ENCODE measurements around the gene ZNF462. TPM values are rescaled to one million over a fixed set of nuclear protein-coding genes. Genes with fewer than 3 reads are reported as not detected.
A peak's percentile ranks its signal among the peaks of the same experiment; 100 is the strongest.

Gene ZNF462
- total RNA-seq, 1 experiment from 2014 or later = 34.5 TPM

- no TSS peak for BruUV-seq (replicated peaks)
- POLR2A ChIA-PET = no interaction called here
- Mint-ChIP-seq H3K36me3 (ENCODE audit: insufficient read depth, unreplicated experiment) (no peaks in the 10 kb centered on the region), H3K27ac (ENCODE audit: unreplicated experiment) (no peak overlapping the region), H3K9me3 (ENCODE audit: unreplicated experiment) (no peaks in the 10 kb centered on the region), H3K4me3 (ENCODE audit: unreplicated experiment) (no peak overlapping the region), H3K27me3 (ENCODE audit: insufficient read depth, unreplicated experiment) (peaks cover 4% of the 10 kb centered on the region), H3K4me1 (ENCODE audit: low read depth, unreplicated experiment) (peaks cover 7% of the 10 kb centered on the region)
- Histone ChIP-seq H3K27me3 (replicated peaks; ENCODE audit: control insufficient read depth, insufficient read depth, low read length) (no peaks in the 10 kb centered on the region; the same call in 1 of the 2 replicates), H3K4me3 (ENCODE audit: low read depth, low read length) (no peak overlapping the region), H3K36me3 (ENCODE audit: control insufficient read depth, insufficient read depth, low read length) (no peaks in the 10 kb centered on the region), H3K4me1 (no peaks in the 10 kb centered on the region), H3K9me3 (no peaks in the 10 kb centered on the region; the same call in 1 of the 2 replicates)
- CTCF ChIA-PET = no interaction called here
- intact Hi-C loops (cut with micrococcal nuclease; ENCODE audit: unreplicated experiment) = no loop called here
- no peak for TF ChIP-seq CTCF (IDR thresholded peaks at IDR 0.05; ENCODE audit: insufficient read depth in 1 of 2, low read depth in 1 of 2, low read length in 1 of 2, severe bottlenecking in 1 of 2, unreplicated experiment in 1 of 2)
- DNase-seq = no peak
These were observed 176.6 kb downstream of the ZNF462 start for GRCh38 chr9:107039542-107039941.

GRCh38 chr9:107042606-107043005 is 179.6 kb downstream of the ZNF462 start:
- no peaks in the 10 kb centered on the region for H3K4me1 ChIP-seq
- no peaks in the 10 kb centered on the region for H3K36me3 ChIP-seq (ENCODE audit: control insufficient read depth, insufficient read depth, low read length)
- Mint-ChIP-seq H3K36me3 (ENCODE audit: insufficient read depth, unreplicated experiment) (no peaks in the 10 kb centered on the region), H3K9me3 (ENCODE audit: unreplicated experiment) (no peaks in the 10 kb centered on the region), H3K27me3 (ENCODE audit: insufficient read depth, unreplicated experiment) (peaks cover 4% of the 10 kb centered on the region), H3K4me1 (ENCODE audit: low read depth, unreplicated experiment) (peaks cover 10% of the 10 kb centered on the region), H3K27ac (ENCODE audit: unreplicated experiment) (no peak overlapping the region), H3K4me3 (ENCODE audit: unreplicated experiment) (no peak overlapping the region)
- DNase-seq = no peak
- intact Hi-C loops (cut with micrococcal nuclease; ENCODE audit: unreplicated experiment) = no loop called here
- no peak for TF ChIP-seq CTCF (IDR thresholded peaks at IDR 0.05; ENCODE audit: insufficient read depth in 1 of 2, low read depth in 1 of 2, low read length in 1 of 2, severe bottlenecking in 1 of 2, unreplicated experiment in 1 of 2)
- no peak overlapping the region for H3K4me3 ChIP-seq (ENCODE audit: low read depth, low read length)
- BruUV-seq (replicated peaks) = no TSS peak
- POLR2A ChIA-PET = no interaction called here
- no peaks in the 10 kb centered on the region for H3K27me3 ChIP-seq (replicated peaks; ENCODE audit: control insufficient read depth, insufficient read depth, low read length)
- CTCF ChIA-PET = no interaction called here
- no peaks in the 10 kb centered on the region for H3K9me3 ChIP-seq

- no peaks in the 10 kb centered on the region for H3K36me3 Mint-ChIP-seq (ENCODE audit: insufficient read depth, unreplicated experiment)
- POLR2A ChIA-PET = no interaction called here
- Histone ChIP-seq H3K4me3 (ENCODE audit: low read depth, low read length) (no peak overlapping the region), H3K27me3 (replicated peaks; ENCODE audit: control insufficient read depth, insufficient read depth, low read length) (no peaks in the 10 kb centered on the region), H3K9me3 (no peaks in the 10 kb centered on the region), H3K4me1 (no peaks in the 10 kb centered on the region), H3K36me3 (ENCODE audit: control insufficient read depth, insufficient read depth, low read length) (no peaks in the 10 kb centered on the region)
- H3K4me1 Mint-ChIP-seq (ENCODE audit: low read depth, unreplicated experiment) = peaks cover 12% of the 10 kb centered on the region
- peak in 1 of 2 experiments; percentile 43 for DNase-seq
- H3K4me3 Mint-ChIP-seq (ENCODE audit: unreplicated experiment) = no peak overlapping the region
- no TSS peak for BruUV-seq (replicated peaks)
- no peaks in the 10 kb centered on the region for H3K9me3 Mint-ChIP-seq (ENCODE audit: unreplicated experiment)
- peaks cover 4% of the 10 kb centered on the region for H3K27me3 Mint-ChIP-seq (ENCODE audit: insufficient read depth, unreplicated experiment)
- H3K27ac Mint-ChIP-seq (ENCODE audit: unreplicated experiment) = peak overlapping the region; percentile 61
- CTCF ChIA-PET = no interaction called here
- intact Hi-C loops (cut with micrococcal nuclease; ENCODE audit: unreplicated experiment) = no loop called here
- no peak for TF ChIP-seq CTCF (IDR thresholded peaks at IDR 0.05; ENCODE audit: insufficient read depth in 1 of 2, low read depth in 1 of 2, low read length in 1 of 2, severe bottlenecking in 1 of 2, unreplicated experiment in 1 of 2)
These were observed 180.9 kb downstream of the ZNF462 start for GRCh38 chr9:107043886-107044285.

Measured in Caco-2 (cell line).